GM23248 (cell line): Measurements from ENCODE around the gene EOLA1. TPM values are rescaled to one million over a fixed set of nuclear protein-coding genes. Genes with fewer than 3 reads are reported as not detected.

Source experiments
- DNase-seq: peaks from one replicate; pipeline ENCODE4 v3.0.0-alpha.2; 2015
- H2AFZ ChIP-seq: fragments of 200-600 bp; sonication (generic); 2 replicates; pipeline ENCODE4 v1.6.1; 2016; ENCODE audit warnings: antibody characterized with exemption
- H3F3A ChIP-seq: fragments of 200-600 bp; sonication (generic); 2 replicates; pipeline ENCODE4 v1.6.1; 2016; ENCODE audit warnings: mild to moderate bottlenecking, antibody characterized with exemption, mixed run types; ENCODE audit not compliant: insufficient read depth
- H3K27ac ChIP-seq: fragments of 200-600 bp; sonication (generic); 2 replicates; pipeline ENCODE4 v1.5.1; 2016; ENCODE audit warnings: mild to moderate bottlenecking
- H3K27me3 ChIP-seq: fragments of 200-600 bp; sonication (generic); replicated peaks from 2 replicates; pipeline ENCODE4 v1.6.1; 2016; ENCODE audit warnings: mild to moderate bottlenecking; ENCODE audit not compliant: insufficient read depth
- H3K36me3 ChIP-seq: fragments of 200-600 bp; sonication (generic); 2 replicates; pipeline ENCODE4 v1.6.1; 2016; ENCODE audit warnings: low read depth, mild to moderate bottlenecking
- H3K4me1 ChIP-seq: fragments of 200-600 bp; sonication (generic); 2 replicates; pipeline ENCODE4 v1.6.1; 2016; ENCODE audit warnings: mild to moderate bottlenecking; ENCODE audit not compliant: insufficient read depth
- H3K4me2 ChIP-seq: fragments of 200-600 bp; sonication (generic); one replicate; pipeline ENCODE4 v1.6.1; 2016; ENCODE audit warnings: mild to moderate bottlenecking; ENCODE audit not compliant: unreplicated experiment
- H3K4me3 ChIP-seq: fragments of 200-600 bp; sonication (generic); 2 replicates; pipeline ENCODE4 v1.5.1; 2016; ENCODE audit warnings: mild to moderate bottlenecking
- H3K79me2 ChIP-seq: fragments of 200-600 bp; sonication (generic); 2 replicates; pipeline ENCODE4 v1.6.1; 2016; ENCODE audit warnings: mild to moderate bottlenecking; ENCODE audit not compliant: insufficient read depth
- H3K9ac ChIP-seq: fragments of 200-600 bp; sonication (generic); 2 replicates; pipeline ENCODE4 v1.6.1; 2016; ENCODE audit warnings: mild to moderate bottlenecking
- H3K9me2 ChIP-seq: fragments of 200-600 bp; sonication (generic); 2 replicates; pipeline ENCODE4 v1.6.1; 2016; ENCODE audit warnings: mixed run types, mild to moderate bottlenecking, moderate library complexity; ENCODE audit not compliant: insufficient read depth
- H3K9me3 ChIP-seq: fragments of 200-600 bp; sonication (generic); one replicate; pipeline ENCODE4 v1.6.1; 2017; ENCODE audit warnings: low read depth
- H4K20me1 ChIP-seq: fragments of 200-600 bp; sonication (generic); 2 replicates; pipeline ENCODE4 v1.6.0; 2016; ENCODE audit not compliant: insufficient read depth
- EZH2 ChIP-seq: fragments of 200-600 bp; sonication (generic); IDR thresholded peaks from 2 replicates; pipeline ENCODE4 v1.6.1; 2018; ENCODE audit warnings: antibody characterized with exemption, mild to moderate bottlenecking; ENCODE audit not compliant: insufficient read depth, poor library complexity, severe bottlenecking
- EZH2phosphoT487 ChIP-seq: fragments of 200-600 bp; sonication (generic); IDR thresholded peaks from 2 replicates; pipeline ENCODE4 v1.6.1; 2018; ENCODE audit warnings: antibody characterized with exemption, moderate library complexity, mild to moderate bottlenecking, low read depth; ENCODE audit not compliant: insufficient read depth
- WGBS, 2 experiments: methylation state at CpG; one replicate each; pipeline ENCODE4 v1.1.6; 2015 to 2017; ENCODE audit warnings: low lambda C conversion rate in 2 of 2, low coverage in 1 of 2; ENCODE audit errors: missing lambda C conversion rate in 2 of 2; 5-methylcytosine and 5-hydroxymethylcytosine counted together
- in situ Hi-C: fragments of 300-500 bp; cut with MboI; formaldehyde crosslinking; loops from 2 replicates; pipeline ENCODE4 v1.15.0; 2020
- polyA plus RNA-seq: library from polyadenylated mRNA; unstranded; fragments of >200 nt; fragmentation: Nextera tagmentation; extraction: Ambion mirVana; gene quantifications from 2 replicates; pipeline ENCODE4 v1.2.1, GENCODE V29; 2016
- total RNA-seq: library from RNA; depleted of rRNA; stranded (reverse); fragments of >200 nt; shearing (Covaris generic); gene quantifications from 2 replicates; pipeline ENCODE4 v1.2.3, GENCODE V29; 2014

Gene EOLA1
- total and polyA plus RNA-seq, 2 experiments from 2014 or later = 10.4 to 12.0 TPM

GRCh38 chrX:149508467-149508866 is 32.3 kb upstream of the EOLA1 start:
- Histone ChIP-seq H3K27ac (no peak overlapping the region), H4K20me1 (no peaks in the 10 kb centered on the region), H3K27me3 (no peaks in the 10 kb centered on the region), H3K9me2 (no peaks in the 10 kb centered on the region), H3F3A (no peaks in the 10 kb centered on the region), H3K4me2 (no peak overlapping the region), H3K79me2 (peaks cover 9% of the 10 kb centered on the region), H3K9me3 (no peaks in the 10 kb centered on the region), H3K9ac (no peak overlapping the region), H2AFZ (no peak overlapping the region), H3K36me3 (no peaks in the 10 kb centered on the region), H3K4me1 (peaks cover 5% of the 10 kb centered on the region; the same call in 1 of the 2 replicates), H3K4me3 (no peak overlapping the region)
- TF ChIP-seq EZH2phosphoT487 (no peak), EZH2 (no peak)
- 86 to 90% methylated on average over 1 of the region's 1 CpG for WGBS, 2 experiments
- DNase-seq = no peak
- in situ Hi-C loops = no loop called here

GRCh38 chrX:149510386-149510785 is 30.4 kb upstream of the EOLA1 start:
- H3K79me2 ChIP-seq = no peaks in the 10 kb centered on the region
- H3K9me2 ChIP-seq = no peaks in the 10 kb centered on the region
- in situ Hi-C loops = no loop called here
- H3K4me3 ChIP-seq = no peak overlapping the region
- H4K20me1 ChIP-seq = no peaks in the 10 kb centered on the region
- H3K27me3 ChIP-seq = no peaks in the 10 kb centered on the region
- H3F3A ChIP-seq = no peaks in the 10 kb centered on the region
- no peak overlapping the region for H3K9ac ChIP-seq
- TF ChIP-seq EZH2phosphoT487 (no peak), EZH2 (no peak)
- H3K4me2 ChIP-seq = no peak overlapping the region
- peaks cover 5% of the 10 kb centered on the region; the same call in 1 of the 2 replicates for H3K4me1 ChIP-seq
- no peak overlapping the region for H3K27ac ChIP-seq
- peak; percentile 61 for DNase-seq
- H3K36me3 ChIP-seq = no peaks in the 10 kb centered on the region
- 0 to 5% methylated on average over 3 to 4 of the region's 4 CpGs for WGBS, 2 experiments
- H3K9me3 ChIP-seq = no peaks in the 10 kb centered on the region
- no peak overlapping the region for H2AFZ ChIP-seq

GRCh38 chrX:149511081-149511480 is 29.7 kb upstream of the EOLA1 start:
- H3K27ac ChIP-seq = no peak overlapping the region
- WGBS, 2 experiments = 69 to 73% methylated on average over 5 of the region's 5 CpGs
- no peaks in the 10 kb centered on the region for H3F3A ChIP-seq
- H3K4me3 ChIP-seq = no peak overlapping the region
- no peaks in the 10 kb centered on the region for H3K79me2 ChIP-seq
- no peak overlapping the region for H3K4me2 ChIP-seq
- H3K9ac ChIP-seq = no peak overlapping the region
- peak; percentile 37 for DNase-seq
- no peaks in the 10 kb centered on the region for H3K9me3 ChIP-seq
- H3K9me2 ChIP-seq = no peaks in the 10 kb centered on the region
- peaks cover 5% of the 10 kb centered on the region; the same call in 1 of the 2 replicates for H3K4me1 ChIP-seq
- no peaks in the 10 kb centered on the region for H4K20me1 ChIP-seq
- no peak overlapping the region for H2AFZ ChIP-seq
- in situ Hi-C loops = no loop called here
- TF ChIP-seq EZH2phosphoT487 = no peak
- no peak for TF ChIP-seq EZH2
- H3K36me3 ChIP-seq = no peaks in the 10 kb centered on the region
- no peaks in the 10 kb centered on the region for H3K27me3 ChIP-seq

- H4K20me1 ChIP-seq = no peaks in the 10 kb centered on the region
- no peak overlapping the region for H3K9ac ChIP-seq
- H3K27ac ChIP-seq = no peak overlapping the region
- H3K4me1 ChIP-seq = peaks cover 5% of the 10 kb centered on the region; the same call in 1 of the 2 replicates
- H3K9me2 ChIP-seq = no peaks in the 10 kb centered on the region
- H3K4me2 ChIP-seq = no peak overlapping the region
- 83 to 88% methylated on average over 1 to 4 of the region's 4 CpGs for WGBS, 2 experiments
- no peak overlapping the region for H3K4me3 ChIP-seq
- DNase-seq = peak; percentile 58
- no peaks in the 10 kb centered on the region for H3K36me3 ChIP-seq
- H3K27me3 ChIP-seq = no peaks in the 10 kb centered on the region
- no peaks in the 10 kb centered on the region for H3K9me3 ChIP-seq
- no peaks in the 10 kb centered on the region for H3F3A ChIP-seq
- TF ChIP-seq EZH2 (no peak), EZH2phosphoT487 (no peak)
- in situ Hi-C loops = no loop called here
- H3K79me2 ChIP-seq = no peaks in the 10 kb centered on the region
- no peak overlapping the region for H2AFZ ChIP-seq
Observed at GRCh38 chrX:149512225-149512885, 28.5 kb upstream of the EOLA1 start.
